H1 (cell line): Measurements from ENCODE around the gene ENKD1. TPM values are rescaled to one million over a fixed set of nuclear protein-coding genes. Genes with fewer than 3 reads are reported as not detected.

ENCODE experiments used
- BRCA1 ChIP-seq: IDR thresholded peaks from 2 replicates; pipeline ENCODE4 v1.6.1; 2012; ENCODE audit warnings: low read depth, low read length, improper control_type of control experiment
- NANOG ChIP-seq: IDR thresholded peaks from 2 replicates; pipeline ENCODE4 v1.6.1; 2011; ENCODE audit warnings: low read length, low read depth, mild to moderate bottlenecking, inconsistent platforms; ENCODE audit not compliant: insufficient read depth, poor library complexity, severe bottlenecking
- POLR2A ChIP-seq, 2 experiments: IDR thresholded peaks; 1 replicate in 1 of 2; 2 replicates in 1 of 2; pipeline ENCODE4 v1.6.1; 2011; ENCODE audit warnings: low read depth in 2 of 2, low read length in 2 of 2, mild to moderate bottlenecking in 2 of 2; ENCODE audit errors: control extremely low read depth in 1 of 2
- RNF2 ChIP-seq: fragments of 200-900, 300-1000 bp; sonication (generic); IDR thresholded peaks from 2 replicates; pipeline ENCODE4 v1.7.1; 2016; ENCODE audit warnings: borderline replicate concordance, low read depth, mild to moderate bottlenecking, antibody characterized with exemption, low read length; ENCODE audit not compliant: poor library complexity, severe bottlenecking; ENCODE audit errors: missing control alignments
- SAP30 ChIP-seq: fragments of 300-600 bp; sonication (generic); IDR thresholded peaks from 2 replicates; pipeline ENCODE4 v1.7.1; 2012; ENCODE audit warnings: low read length, moderate library complexity, mild to moderate bottlenecking, inconsistent platforms; ENCODE audit not compliant: insufficient read depth, insufficient replicate concordance
- SIX5 ChIP-seq: IDR thresholded peaks from 2 replicates; pipeline ENCODE4 v1.6.1; 2011; ENCODE audit warnings: mild to moderate bottlenecking, low read depth, low read length
- TBP ChIP-seq: IDR thresholded peaks from 2 replicates; pipeline ENCODE4 v1.6.1; 2011; ENCODE audit warnings: low read depth, low read length, improper control_type of control experiment
- TEAD4 ChIP-seq: IDR thresholded peaks from 2 replicates; pipeline ENCODE4 v1.6.1; 2012; ENCODE audit warnings: low read depth, low read length, inconsistent platforms, mixed read lengths
- polyA plus RNA-seq, 7 experiments: library from polyadenylated mRNA; depleted of rRNA in 3 of 7; stranded (reverse) in 5 of 7; unstranded in 2 of 7; fragments of >200 nt in 5 of 7; fragments of 200-250 nt in 2 of 7; gene quantifications; 1 replicate in 5 of 7; 2 replicates in 1 of 7; 4 replicates in 1 of 7; pipeline versions ENCODE4 v1.2.1 to v1.2.3, GENCODE V29; 2011 to 2013; ENCODE audit warnings: missing spikeins in 2 of 7, mixed read lengths in 2 of 7
- total RNA-seq: library from RNA; stranded (reverse); fragmentation: NEBNext Ultra II Directional; extraction: Animal tissue kit (Norgen Biotek cat#: 25700); gene quantifications from 2 replicates; pipeline ENCODE4 v1.2.1, GENCODE V29; 2021
- TF ChIP-seq, protein P1 (sequence below): fragments of 300-600 bp; sonication (generic); IDR thresholded peaks from 2 replicates; pipeline ENCODE4 v1.7.1; 2012; ENCODE audit warnings: low read length, moderate library complexity, mild to moderate bottlenecking, inconsistent platforms; ENCODE audit not compliant: insufficient replicate concordance
- TF ChIP-seq, protein P2 (sequence below): IDR thresholded peaks from 2 replicates; pipeline ENCODE4 v1.6.1; 2012; ENCODE audit warnings: low read length, inconsistent platforms

ENKD1 gene
- total and polyA plus RNA-seq, 2 of the 8 experiments (the other 6 are each of a cell fraction or from before 2014, with no cell fraction given) = 12.9 to 16.1 TPM

DNA sequence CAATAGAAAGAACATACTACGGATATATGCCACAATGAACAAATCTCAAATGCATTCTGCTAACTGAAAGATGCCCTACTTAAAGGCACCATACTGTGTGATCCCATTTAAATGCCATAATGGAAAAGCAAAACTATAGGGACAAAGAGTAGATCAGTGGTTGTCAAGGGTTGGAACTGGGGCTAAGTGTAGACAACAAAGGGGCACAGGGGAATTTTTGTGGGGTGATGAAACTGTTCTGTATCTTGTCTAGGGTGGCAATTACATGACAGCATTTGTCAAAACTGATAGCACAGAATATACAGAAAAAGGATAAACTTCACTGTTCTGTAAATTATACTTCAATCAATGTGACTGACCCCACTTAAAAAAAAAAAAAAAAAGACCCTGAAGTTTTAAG, 34.9 kb upstream of the ENKD1 start (continued):
- TF ChIP-seq, protein P1, sequence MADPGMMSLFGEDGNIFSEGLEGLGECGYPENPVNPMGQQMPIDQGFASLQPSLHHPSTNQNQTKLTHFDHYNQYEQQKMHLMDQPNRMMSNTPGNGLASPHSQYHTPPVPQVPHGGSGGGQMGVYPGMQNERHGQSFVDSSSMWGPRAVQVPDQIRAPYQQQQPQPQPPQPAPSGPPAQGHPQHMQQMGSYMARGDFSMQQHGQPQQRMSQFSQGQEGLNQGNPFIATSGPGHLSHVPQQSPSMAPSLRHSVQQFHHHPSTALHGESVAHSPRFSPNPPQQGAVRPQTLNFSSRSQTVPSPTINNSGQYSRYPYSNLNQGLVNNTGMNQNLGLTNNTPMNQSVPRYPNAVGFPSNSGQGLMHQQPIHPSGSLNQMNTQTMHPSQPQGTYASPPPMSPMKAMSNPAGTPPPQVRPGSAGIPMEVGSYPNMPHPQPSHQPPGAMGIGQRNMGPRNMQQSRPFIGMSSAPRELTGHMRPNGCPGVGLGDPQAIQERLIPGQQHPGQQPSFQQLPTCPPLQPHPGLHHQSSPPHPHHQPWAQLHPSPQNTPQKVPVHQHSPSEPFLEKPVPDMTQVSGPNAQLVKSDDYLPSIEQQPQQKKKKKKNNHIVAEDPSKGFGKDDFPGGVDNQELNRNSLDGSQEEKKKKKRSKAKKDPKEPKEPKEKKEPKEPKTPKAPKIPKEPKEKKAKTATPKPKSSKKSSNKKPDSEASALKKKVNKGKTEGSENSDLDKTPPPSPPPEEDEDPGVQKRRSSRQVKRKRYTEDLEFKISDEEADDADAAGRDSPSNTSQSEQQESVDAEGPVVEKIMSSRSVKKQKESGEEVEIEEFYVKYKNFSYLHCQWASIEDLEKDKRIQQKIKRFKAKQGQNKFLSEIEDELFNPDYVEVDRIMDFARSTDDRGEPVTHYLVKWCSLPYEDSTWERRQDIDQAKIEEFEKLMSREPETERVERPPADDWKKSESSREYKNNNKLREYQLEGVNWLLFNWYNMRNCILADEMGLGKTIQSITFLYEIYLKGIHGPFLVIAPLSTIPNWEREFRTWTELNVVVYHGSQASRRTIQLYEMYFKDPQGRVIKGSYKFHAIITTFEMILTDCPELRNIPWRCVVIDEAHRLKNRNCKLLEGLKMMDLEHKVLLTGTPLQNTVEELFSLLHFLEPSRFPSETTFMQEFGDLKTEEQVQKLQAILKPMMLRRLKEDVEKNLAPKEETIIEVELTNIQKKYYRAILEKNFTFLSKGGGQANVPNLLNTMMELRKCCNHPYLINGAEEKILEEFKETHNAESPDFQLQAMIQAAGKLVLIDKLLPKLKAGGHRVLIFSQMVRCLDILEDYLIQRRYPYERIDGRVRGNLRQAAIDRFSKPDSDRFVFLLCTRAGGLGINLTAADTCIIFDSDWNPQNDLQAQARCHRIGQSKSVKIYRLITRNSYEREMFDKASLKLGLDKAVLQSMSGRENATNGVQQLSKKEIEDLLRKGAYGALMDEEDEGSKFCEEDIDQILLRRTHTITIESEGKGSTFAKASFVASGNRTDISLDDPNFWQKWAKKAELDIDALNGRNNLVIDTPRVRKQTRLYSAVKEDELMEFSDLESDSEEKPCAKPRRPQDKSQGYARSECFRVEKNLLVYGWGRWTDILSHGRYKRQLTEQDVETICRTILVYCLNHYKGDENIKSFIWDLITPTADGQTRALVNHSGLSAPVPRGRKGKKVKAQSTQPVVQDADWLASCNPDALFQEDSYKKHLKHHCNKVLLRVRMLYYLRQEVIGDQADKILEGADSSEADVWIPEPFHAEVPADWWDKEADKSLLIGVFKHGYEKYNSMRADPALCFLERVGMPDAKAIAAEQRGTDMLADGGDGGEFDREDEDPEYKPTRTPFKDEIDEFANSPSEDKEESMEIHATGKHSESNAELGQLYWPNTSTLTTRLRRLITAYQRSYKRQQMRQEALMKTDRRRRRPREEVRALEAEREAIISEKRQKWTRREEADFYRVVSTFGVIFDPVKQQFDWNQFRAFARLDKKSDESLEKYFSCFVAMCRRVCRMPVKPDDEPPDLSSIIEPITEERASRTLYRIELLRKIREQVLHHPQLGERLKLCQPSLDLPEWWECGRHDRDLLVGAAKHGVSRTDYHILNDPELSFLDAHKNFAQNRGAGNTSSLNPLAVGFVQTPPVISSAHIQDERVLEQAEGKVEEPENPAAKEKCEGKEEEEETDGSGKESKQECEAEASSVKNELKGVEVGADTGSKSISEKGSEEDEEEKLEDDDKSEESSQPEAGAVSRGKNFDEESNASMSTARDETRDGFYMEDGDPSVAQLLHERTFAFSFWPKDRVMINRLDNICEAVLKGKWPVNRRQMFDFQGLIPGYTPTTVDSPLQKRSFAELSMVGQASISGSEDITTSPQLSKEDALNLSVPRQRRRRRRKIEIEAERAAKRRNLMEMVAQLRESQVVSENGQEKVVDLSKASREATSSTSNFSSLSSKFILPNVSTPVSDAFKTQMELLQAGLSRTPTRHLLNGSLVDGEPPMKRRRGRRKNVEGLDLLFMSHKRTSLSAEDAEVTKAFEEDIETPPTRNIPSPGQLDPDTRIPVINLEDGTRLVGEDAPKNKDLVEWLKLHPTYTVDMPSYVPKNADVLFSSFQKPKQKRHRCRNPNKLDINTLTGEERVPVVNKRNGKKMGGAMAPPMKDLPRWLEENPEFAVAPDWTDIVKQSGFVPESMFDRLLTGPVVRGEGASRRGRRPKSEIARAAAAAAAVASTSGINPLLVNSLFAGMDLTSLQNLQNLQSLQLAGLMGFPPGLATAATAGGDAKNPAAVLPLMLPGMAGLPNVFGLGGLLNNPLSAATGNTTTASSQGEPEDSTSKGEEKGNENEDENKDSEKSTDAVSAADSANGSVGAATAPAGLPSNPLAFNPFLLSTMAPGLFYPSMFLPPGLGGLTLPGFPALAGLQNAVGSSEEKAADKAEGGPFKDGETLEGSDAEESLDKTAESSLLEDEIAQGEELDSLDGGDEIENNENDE = no peak
- TF ChIP-seq SAP30 (no peak), POLR2A (IDR thresholded peaks at IDR 0.05; ENCODE audit: control extremely low read depth in 1 of 2, low read depth in 2 of 2, low read length in 2 of 2) (no peak), TBP (no peak), BRCA1 (no peak), NANOG (no peak), SIX5 (no peak), RNF2 (no peak), TEAD4 (no peak)
- TF ChIP-seq, protein P2, sequence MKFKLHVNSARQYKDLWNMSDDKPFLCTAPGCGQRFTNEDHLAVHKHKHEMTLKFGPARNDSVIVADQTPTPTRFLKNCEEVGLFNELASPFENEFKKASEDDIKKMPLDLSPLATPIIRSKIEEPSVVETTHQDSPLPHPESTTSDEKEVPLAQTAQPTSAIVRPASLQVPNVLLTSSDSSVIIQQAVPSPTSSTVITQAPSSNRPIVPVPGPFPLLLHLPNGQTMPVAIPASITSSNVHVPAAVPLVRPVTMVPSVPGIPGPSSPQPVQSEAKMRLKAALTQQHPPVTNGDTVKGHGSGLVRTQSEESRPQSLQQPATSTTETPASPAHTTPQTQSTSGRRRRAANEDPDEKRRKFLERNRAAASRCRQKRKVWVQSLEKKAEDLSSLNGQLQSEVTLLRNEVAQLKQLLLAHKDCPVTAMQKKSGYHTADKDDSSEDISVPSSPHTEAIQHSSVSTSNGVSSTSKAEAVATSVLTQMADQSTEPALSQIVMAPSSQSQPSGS = no peak
